ENCODE measurements around the gene PRMT6. TPM values are rescaled to one million over a fixed set of nuclear protein-coding genes. Genes with fewer than 3 reads are reported as not detected.

PRMT6 gene
- total RNA-seq, 1 donor from 2014 or later, result 25.0 TPM

DNA sequence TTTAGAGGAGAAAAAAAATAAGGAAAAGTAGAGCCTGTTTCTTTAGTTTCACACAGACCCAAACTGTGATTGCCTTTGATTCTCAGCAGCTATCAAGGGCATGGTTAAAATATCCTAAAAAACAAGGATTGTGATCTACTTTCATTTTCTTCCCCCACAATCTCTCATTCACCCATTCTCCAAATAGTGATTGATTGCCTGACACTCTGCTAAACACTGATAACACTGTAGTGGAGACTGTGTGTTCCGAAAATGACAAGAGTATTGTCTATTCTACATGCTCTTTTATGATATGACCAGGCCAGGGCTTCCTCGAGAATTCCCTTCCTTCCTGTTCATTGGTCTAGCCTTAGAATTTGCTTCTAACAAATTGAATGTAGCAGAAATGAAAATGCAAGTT lies 40.2 kb downstream of the PRMT6 start:
- DNase-seq (ENCODE audit: low read depth), result no peak
- no peak overlapping the region for H3K4me3 ChIP-seq (ENCODE audit: low read depth, low read length)
- TF ChIP-seq, protein P1, sequence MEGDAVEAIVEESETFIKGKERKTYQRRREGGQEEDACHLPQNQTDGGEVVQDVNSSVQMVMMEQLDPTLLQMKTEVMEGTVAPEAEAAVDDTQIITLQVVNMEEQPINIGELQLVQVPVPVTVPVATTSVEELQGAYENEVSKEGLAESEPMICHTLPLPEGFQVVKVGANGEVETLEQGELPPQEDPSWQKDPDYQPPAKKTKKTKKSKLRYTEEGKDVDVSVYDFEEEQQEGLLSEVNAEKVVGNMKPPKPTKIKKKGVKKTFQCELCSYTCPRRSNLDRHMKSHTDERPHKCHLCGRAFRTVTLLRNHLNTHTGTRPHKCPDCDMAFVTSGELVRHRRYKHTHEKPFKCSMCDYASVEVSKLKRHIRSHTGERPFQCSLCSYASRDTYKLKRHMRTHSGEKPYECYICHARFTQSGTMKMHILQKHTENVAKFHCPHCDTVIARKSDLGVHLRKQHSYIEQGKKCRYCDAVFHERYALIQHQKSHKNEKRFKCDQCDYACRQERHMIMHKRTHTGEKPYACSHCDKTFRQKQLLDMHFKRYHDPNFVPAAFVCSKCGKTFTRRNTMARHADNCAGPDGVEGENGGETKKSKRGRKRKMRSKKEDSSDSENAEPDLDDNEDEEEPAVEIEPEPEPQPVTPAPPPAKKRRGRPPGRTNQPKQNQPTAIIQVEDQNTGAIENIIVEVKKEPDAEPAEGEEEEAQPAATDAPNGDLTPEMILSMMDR (conservative IDR thresholded peaks at IDR 0.05; ENCODE audit: low read depth, low read length), result no peak

DNA sequence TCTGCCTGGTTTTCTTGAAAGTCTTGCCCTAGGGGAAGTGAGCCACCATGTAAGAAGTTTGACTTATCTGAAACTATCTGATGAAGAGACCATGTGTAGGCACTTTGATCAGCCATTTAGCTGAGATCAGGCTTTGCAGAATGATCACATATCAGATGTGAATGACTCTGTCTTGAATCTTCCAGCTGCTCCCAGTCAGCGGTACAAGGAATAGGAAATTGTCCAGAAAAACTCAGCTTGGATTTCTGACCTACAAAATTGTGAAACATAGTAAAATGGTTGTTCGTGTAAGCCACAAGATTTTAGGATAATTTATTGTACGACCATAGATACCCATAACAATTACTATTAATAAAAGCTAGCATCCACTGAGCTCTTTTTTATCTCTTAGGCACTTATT lies 42.5 kb downstream of the PRMT6 start:
- TF ChIP-seq, protein P1 (conservative IDR thresholded peaks at IDR 0.05; ENCODE audit: low read depth, low read length), result no peak
- DNase-seq (ENCODE audit: low read depth), result no peak
- no peak overlapping the region for H3K4me3 ChIP-seq (ENCODE audit: low read depth, low read length)

DNA sequence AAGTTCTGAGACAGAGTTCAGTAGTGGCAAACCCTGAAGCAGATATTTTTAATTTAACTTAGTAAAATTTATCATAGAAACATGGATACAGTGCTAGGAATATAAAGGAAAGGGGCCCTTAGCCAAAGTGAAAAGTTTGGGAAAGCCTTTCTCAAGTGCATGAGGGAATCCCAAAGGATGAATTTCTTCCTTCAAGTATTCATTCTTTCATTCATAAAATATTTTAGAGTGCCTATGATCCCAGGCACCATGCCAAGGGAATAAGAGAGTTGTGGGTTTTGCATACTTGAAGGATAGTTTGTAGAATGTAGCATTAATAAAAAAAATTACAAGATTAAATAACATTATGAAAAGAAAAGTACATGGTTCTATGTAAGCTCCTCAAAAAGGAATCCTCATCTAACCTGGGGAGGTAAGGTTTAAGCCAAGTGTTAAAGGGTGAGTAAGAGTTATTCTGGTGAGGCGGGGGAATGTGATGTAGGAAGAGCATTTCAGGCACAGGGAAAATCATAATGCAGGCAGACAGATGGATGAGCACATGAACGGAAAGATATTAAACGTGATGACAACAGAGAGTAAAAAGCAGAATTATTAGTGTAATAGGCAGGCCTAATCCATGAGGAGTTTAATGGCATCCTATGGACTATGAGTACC lies 44.0 kb downstream of the PRMT6 start:
- TF ChIP-seq, protein P1 (conservative IDR thresholded peaks at IDR 0.05; ENCODE audit: low read depth, low read length), result no peak
- H3K4me3 ChIP-seq (ENCODE audit: low read depth, low read length), result no peak overlapping the region
- DNase-seq (ENCODE audit: low read depth), result no peak

DNA sequence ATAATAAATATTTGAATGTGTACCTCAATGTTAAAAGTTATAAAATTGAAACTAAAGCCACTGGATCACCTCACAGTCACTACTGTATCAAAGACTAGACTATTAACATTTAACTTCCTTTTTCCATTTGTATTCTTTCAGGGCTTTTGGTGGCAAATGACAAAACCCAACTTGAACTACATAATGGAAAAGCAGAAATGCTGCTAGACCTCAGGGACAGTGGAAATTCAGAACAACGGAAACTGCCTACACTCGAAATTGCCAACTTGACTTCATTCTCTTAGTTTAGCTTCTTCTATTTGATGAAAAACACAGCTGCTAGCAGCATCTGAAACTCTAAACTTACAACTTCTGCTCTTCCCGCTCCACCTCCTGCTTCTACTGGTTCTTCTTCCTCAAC lies 49.4 kb downstream of the PRMT6 start:
- no peak for DNase-seq (ENCODE audit: low read depth)
- TF ChIP-seq, protein P1 (conservative IDR thresholded peaks at IDR 0.05; ENCODE audit: low read depth, low read length), result no peak
- no peak overlapping the region for H3K4me3 ChIP-seq (ENCODE audit: low read depth, low read length)

Other genes starting within 250 kb of the PRMT6 start
- 25.8 and 32.0 TPM in 2 replicates for gene NTNG1, start 84.4 kb downstream of the PRMT6 start, total RNA-seq